Activated CD4-positive, alpha-beta T cell treated with anti-CD3 and anti-CD28 coated beads, Interleukin-2, amount 50 U/mL, for 4 hours (primary cell): Measurements from ENCODE around the gene CENPK.
"Not testable (repeated sequence)": the region's sequence is repeated elsewhere in the genome, so short reads cannot be mapped to it uniquely, and the experiment has no call there.

Experiments
- DNase-seq, 2 experiments: peaks; one replicate each; pipeline ENCODE4 v3.0.0-alpha.2; 2020

Gene CENPK, protein sequence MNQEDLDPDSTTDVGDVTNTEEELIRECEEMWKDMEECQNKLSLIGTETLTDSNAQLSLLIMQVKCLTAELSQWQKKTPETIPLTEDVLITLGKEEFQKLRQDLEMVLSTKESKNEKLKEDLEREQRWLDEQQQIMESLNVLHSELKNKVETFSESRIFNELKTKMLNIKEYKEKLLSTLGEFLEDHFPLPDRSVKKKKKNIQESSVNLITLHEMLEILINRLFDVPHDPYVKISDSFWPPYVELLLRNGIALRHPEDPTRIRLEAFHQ

DNA sequence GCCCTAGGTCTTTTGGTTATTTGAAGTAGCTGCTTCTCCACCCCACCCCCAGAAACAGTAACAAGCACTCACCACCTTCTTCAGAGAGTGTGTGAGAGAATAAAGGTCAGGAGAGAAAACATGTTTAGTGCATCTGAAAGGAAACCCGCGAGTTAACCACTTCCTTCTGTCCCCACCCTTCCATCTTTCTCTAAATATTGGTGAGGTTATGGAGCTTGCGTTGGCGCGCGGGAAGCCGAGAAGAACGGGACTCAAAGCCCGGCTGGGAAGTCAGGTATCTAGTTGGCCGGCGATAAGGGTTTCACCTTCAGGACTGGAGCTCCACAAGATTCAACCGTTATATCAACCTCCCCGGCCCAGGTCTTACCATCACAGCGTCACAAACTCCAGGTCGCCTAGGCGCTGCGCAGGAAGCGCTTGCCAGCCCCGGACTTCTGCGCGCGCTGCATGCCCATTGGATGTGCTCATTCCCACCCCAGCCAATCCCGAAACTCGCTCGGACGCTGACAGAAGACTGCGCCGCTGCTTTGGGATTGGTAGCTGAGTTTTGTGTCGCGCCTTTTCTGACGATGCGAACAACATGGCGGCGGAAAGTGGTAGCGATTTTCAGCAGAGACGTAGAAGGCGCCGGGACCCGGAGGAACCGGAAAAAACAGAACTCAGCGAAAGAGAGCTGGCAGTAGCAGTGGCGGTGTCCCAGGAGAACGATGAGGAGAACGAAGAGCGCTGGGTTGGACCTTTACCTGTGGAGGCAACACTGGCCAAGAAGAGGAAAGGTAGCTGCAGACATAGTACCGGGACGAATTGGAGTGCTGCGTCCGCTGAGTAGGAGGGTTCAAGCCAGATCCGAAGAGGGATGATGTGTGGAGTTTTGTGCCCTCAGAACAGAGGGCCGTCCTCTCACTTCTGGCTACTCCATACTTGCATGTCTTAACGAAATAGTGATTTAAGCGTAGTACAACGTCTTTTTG lies at the start of gene CENPK, which contains the start of gene PPWD1:
Gene CENPK (minus strand): TSS at position 438 of the 971 bp plus-strand sequence. CDS start 8,261 bp downstream, outside the sequence.
Gene PPWD1 (plus strand): TSS at position 566 of the 971 bp plus-strand sequence. CDS start 15 bp downstream, at position 581.
- peak; percentile 93 for DNase-seq

GRCh38 chr5:65612298-65612907 lies 49.4 kb upstream of the CENPK start:
- DNase-seq, result no peak

GRCh38 chr5:65611524-65611923 lies 48.6 kb upstream of the CENPK start:
- DNase-seq, result no peak

DNA sequence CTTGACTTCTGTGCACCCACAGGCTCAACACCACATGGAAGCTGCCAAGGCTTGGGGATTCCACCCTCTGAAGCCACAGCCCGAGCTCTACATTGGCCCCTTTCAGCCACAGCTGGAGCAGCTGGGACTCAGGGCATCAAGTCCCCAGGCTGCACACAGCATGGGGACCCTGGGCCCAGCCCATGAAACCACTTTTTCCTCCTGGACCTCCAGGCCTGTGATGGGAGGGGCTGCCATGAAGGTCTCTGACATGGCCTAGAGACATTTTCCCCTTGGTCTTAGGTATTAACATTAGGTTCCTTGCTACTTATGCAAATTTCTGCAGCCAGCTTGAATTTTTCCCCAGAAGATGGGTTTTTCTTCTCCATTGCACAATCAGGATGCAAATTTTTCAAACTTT lies 38.8 kb upstream of the CENPK start:
- DNase-seq, result not testable (repeated sequence)

GRCh38 chr5:65588694-65589093 lies 25.7 kb upstream of the CENPK start:
- no peak for DNase-seq

DNA sequence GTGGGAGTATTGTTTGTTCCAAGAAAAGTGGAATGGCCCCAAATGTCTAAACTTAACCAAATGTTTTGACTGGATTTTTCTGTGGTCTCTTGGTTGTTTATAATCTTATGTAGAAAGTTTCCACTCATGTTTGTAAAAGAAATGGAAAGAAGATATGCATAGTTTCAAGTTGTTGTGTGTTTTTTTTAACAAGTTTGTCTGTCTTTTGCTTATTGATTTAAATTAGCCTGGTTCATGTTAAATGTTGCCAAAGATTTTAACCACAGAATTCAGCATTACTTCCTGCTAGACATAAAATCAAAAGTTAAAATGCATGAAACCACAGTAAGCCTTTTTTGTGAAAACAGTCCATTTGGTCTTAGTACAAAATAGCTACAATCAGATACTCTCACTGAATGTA lies 14.2 kb upstream of the CENPK start:
- no peak for DNase-seq

DNA sequence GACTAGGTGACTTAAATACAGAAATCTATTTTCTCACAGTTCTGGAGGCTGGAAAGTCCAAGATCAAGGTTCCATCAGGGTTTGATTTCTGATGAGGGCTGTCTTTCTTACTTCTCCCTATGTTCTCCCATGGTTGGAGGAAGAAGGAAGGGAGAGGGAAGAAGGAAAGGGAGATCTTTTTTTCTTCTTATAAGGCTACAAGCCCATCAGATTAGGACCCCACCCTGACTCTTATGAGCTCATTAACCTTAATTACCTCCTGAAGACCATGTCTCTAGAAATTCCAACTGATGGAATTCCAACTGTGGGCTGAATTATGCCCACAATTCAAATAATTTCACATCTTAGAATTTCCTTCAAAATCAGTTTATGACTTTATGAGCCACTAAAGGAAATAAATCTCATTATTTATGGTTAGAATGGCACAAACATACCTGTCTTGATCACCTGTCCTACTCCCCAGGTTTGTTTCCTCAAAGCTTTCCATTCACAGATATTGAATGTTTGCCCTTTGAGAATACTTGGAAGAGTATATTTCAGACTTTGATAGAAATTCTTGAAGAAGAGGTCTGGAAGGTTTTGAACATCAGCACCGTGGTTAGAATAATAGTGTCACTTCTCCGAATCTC lies 7.7 kb upstream of the CENPK start:
- DNase-seq, result no peak

DNA sequence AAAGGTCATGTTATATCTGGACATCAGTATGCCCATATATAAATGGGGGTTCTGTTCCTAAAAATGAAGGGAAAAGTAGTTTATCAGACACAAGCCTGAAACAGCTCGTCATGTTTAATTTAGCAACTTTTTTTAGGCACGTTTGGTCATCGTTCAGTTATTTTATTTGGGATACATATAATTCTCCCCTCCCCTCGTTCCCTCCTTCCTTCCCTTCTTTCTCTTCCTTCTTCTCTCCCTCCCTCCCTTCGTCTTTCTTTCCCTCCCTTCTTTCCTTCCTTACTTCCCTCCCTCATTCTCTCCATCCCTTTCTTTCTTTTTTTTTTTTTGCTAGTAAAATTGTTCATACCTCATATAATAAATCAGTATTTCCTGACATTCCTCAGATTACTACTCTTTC lies 3.5 kb upstream of the CENPK start:
- no peak for DNase-seq

DNA sequence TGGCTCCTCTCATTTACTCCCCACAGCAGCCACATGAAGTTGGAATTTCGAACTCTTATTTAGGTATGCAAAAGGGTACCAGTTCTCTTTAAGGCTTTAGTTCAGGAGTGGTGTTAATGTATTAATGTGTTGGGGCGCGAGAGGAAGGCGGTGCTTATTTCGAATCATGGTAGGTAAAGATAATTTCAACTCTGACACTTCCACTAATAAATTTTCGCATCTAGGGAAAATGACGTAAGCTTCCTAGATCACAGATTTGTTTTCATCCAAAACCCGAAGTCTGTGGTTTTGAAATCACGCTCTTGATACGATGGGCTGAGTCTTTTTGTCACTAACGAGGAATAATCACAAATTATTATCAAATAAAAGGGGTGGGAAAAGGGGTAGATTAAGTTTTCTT lies 809 bp upstream of the CENPK start:
- DNase-seq, result no peak

DNA sequence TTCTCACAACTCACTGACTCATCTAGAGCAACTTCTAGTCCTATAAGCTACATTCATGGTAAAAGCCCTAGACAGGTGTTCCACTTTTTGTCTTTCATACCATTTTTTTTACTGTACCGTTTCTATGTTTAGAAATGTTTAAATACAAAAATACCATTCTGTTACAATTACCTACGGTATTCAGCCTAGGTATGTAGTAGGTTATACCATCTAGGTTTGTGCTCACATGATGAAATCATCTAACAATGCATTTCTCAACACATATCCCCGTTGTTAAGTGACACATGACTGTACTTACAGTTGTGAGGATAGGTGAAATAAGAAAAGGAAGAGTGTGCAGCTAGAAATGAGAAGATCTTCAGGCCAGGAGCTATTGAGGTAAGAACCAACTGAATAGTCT lies 6.2 kb downstream of the CENPK start:
- DNase-seq, result no peak

DNA sequence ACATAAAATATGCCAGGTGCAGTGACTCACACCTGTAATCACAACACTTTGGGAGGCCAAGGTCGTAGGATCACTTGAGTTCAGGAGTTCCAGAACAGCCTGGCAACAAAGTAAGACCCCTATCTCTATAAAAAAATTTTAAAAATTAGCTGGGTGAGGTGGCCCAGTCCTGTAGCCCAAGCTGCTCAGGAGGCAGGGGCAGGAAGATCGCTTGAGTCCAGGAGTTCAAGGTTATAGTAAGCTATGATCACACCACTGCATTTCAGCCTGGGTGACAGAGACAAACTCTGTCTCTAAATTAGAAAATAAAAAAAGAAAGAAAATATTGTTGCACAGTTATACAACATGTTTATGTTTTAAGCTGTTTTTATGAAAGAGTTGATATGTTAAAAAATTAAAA lies 6.8 kb downstream of the CENPK start:
- DNase-seq, result no peak

DNA sequence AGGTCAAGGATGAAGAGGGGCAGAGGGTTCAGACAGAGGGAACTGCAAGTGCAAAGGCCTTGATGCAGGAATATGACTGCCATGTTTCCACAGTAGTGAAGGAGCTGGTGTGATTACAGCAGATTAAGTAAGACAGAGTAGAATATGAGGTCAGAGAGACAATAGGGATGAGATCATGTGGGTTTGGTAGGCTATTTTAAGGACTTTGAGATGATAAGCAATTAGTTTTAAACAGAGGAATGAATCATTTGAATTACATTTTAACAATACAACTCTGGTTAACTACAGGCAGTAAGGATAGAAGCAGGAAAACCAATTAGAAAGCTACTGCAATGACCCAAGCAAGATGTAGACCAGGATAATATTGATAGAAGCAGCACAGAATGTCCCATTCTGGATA lies 7.7 kb downstream of the CENPK start:
- no peak for DNase-seq

- DNase-seq, result no peak
Measured at GRCh38 chr5:65553941-65554340, 9.0 kb downstream of the CENPK start.

DNA sequence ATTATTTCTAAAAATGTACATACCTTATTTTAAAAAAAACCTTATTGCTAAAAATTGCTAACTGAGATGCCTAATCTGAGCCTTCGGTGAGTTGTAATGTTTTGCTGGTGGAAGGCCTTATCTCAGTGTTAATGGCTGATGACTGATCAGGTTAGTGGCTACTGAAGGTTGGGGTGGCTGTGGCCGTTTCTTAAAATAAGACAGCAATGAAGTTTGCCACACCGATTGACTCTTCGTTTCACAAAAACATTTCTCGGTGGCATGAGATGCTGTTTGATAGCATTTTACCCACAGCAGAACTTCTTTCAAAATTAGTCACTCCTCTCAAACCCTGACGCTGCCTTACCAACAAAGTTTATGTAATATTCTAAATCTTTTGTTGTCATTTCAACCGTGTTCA lies 14.7 kb downstream of the CENPK start:
- no peak for DNase-seq

GRCh38 chr5:65546141-65546540 lies 16.8 kb downstream of the CENPK start:
- DNase-seq, result no peak

GRCh38 chr5:65544473-65544872 lies 18.5 kb downstream of the CENPK start:
- DNase-seq, result no peak

DNA sequence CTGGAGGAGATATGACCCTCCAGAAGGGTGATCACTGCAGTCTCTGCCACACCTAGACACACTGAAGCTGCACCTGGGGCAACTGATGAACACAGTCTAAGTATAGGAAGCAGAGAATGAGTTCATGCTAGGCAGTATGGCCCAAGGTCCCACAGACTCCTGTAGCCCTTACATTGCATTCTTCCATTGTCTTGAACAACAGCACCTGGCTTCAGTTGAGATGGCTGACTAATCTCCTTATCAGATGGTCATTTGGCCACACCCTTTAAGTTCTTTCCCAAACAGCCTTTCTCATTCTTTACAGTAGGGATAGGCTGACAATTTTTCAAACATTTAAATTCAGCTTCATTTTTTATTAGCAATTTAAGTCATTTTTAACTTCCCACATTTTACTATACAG lies 23.1 kb downstream of the CENPK start:
- DNase-seq, result no peak

GRCh38 chr5:65535529-65535987 lies 27.4 kb downstream of the CENPK start:
- DNase-seq, result no peak

GRCh38 chr5:65530904-65531303 lies 32.1 kb downstream of the CENPK start:
- DNase-seq, result no peak

- DNase-seq, result no peak
Measured at GRCh38 chr5:65525726-65526125, 37.2 kb downstream of the CENPK start.

GRCh38 chr5:65512170-65512937 lies 50.6 kb downstream of the CENPK start:
- DNase-seq, result no peak

GRCh38 chr5:65508978-65509377 lies 54.0 kb downstream of the CENPK start:
- DNase-seq, result no peak
